Lower leg skin (tissue), 3 donors: ENCODE data around the gene MLH3.

ENCODE experiments used
- CTCF ChIP-seq, 3 donors: fragments of 450-650 bp; IDR thresholded peaks; one replicate each; pipeline ENCODE4 v1.5.1; 2016; ENCODE audit warnings: antibody characterized with exemption in 3 of 3, mild to moderate bottlenecking in 3 of 3, moderate library complexity in 2 of 3
- POLR2A ChIP-seq, 2 donors: fragments of 450-650 bp; IDR thresholded peaks; one replicate each; pipeline ENCODE4 v1.6.1; 2016 to 2017; ENCODE audit warnings: antibody characterized with exemption in 2 of 2, mild to moderate bottlenecking in 1 of 2, moderate library complexity in 1 of 2

- TF ChIP-seq CTCF (IDR thresholded peaks at IDR 0.05) (no peak), POLR2A (IDR thresholded peaks at IDR 0.05) (no peak)
Measured at GRCh38 chr14:75049731-75050201, 1.5 kb downstream of the MLH3 start.
